Karpas-422 (cell line): ENCODE data around the gene PROCR. TPM values are rescaled to one million over a fixed set of nuclear protein-coding genes. Genes with fewer than 3 reads are reported as not detected.
"Not testable (repeated sequence)": the region's sequence is repeated elsewhere in the genome, so short reads cannot be mapped to it uniquely, and the experiment has no call there.

Source experiments
- DNase-seq: peaks from one replicate; pipeline ENCODE4 v3.0.0-alpha.2; 2015
- H2AFZ ChIP-seq: fragments of 200-600 bp; sonication (generic); 2 replicates; pipeline ENCODE4 v1.6.1; 2014; ENCODE audit warnings: antibody characterized with exemption, low read length, mixed read lengths
- H3K27ac ChIP-seq: fragments of 200-600 bp; sonication (generic); 2 replicates; pipeline ENCODE4 v1.5.1; 2014; ENCODE audit warnings: mild to moderate bottlenecking, low read length, moderate library complexity
- H3K27me3 ChIP-seq: fragments of 200-600 bp; sonication (generic); 2 replicates; pipeline ENCODE4 v1.6.1; 2014; ENCODE audit warnings: low read length, mixed read lengths
- H3K36me3 ChIP-seq: fragments of 200-600 bp; sonication (generic); 2 replicates; pipeline ENCODE4 v1.6.1; 2014; ENCODE audit warnings: low read length, mixed read lengths; ENCODE audit not compliant: insufficient read depth
- H3K4me1 ChIP-seq: fragments of 200-600 bp; sonication (generic); 2 replicates; pipeline ENCODE4 v1.6.1; 2014; ENCODE audit warnings: mild to moderate bottlenecking, low read length, mixed read lengths
- H3K4me2 ChIP-seq: fragments of 200-600 bp; sonication (generic); 2 replicates; pipeline ENCODE4 v1.6.1; 2014; ENCODE audit warnings: low read length, low read depth, mild to moderate bottlenecking; ENCODE audit not compliant: poor library complexity, severe bottlenecking
- H3K4me3 ChIP-seq: fragments of 200-600 bp; sonication (generic); 2 replicates; pipeline ENCODE4 v1.5.1; 2014; ENCODE audit warnings: mild to moderate bottlenecking, antibody characterized with exemption, low read length, mixed read lengths
- H3K79me2 ChIP-seq: fragments of 200-600 bp; sonication (generic); 2 replicates; pipeline ENCODE4 v1.6.1; 2014; ENCODE audit warnings: mild to moderate bottlenecking, low read length, mixed read lengths
- H3K9ac ChIP-seq: fragments of 200-600 bp; sonication (generic); 2 replicates; pipeline ENCODE4 v1.6.0; 2014; ENCODE audit warnings: low read length
- H3K9me2 ChIP-seq: fragments of 200-600 bp; sonication (generic), shearing (Covaris generic); replicated peaks from 2 replicates; pipeline ENCODE4 v1.6.0; 2014; ENCODE audit warnings: mild to moderate bottlenecking, low read length, moderate library complexity; ENCODE audit not compliant: insufficient read depth
- H3K9me3 ChIP-seq: fragments of 300-700, 200-600 bp; sonication (generic); 2 replicates; pipeline ENCODE4 v1.6.1; 2014; ENCODE audit warnings: low read length, mixed read lengths
- H4K20me1 ChIP-seq: fragments of 200-600 bp; sonication (generic); 2 replicates; pipeline ENCODE4 v1.6.1; 2014; ENCODE audit warnings: mild to moderate bottlenecking, antibody characterized with exemption, low read length, low read depth; ENCODE audit not compliant: insufficient read depth
- total RNA-seq: library from RNA; depleted of rRNA; stranded (reverse); fragments of >200 nt; shearing (Covaris generic); gene quantifications from 2 replicates; pipeline ENCODE4 v1.2.3, GENCODE V29; 2014; ENCODE audit warnings: low replicate concordance

Gene PROCR
- total RNA-seq, 1 experiment from 2014 or later = not detected

DNA sequence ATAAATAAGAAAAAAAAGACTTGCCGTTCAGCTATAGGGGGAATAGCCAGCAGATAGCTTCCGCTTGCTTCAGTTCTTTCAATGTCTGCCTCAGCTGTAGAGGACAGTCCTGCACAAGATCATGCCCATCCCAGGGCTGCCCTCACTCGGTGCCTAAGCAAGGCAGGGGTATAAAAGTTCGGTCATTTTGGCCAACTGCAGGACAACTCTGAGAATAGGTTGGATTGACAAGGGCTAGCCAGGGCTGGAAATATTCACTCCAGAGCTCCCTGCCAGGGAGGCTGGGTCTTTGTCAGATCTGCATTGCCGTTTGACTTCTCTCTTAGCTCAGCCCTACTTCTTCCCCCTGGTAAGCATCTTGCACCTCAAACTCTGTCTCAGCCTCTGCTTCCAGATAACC lies 8.4 kb downstream of the PROCR start:
- Histone ChIP-seq H2AFZ (no peak overlapping the region), H3K79me2 (no peaks in the 10 kb centered on the region)

DNA sequence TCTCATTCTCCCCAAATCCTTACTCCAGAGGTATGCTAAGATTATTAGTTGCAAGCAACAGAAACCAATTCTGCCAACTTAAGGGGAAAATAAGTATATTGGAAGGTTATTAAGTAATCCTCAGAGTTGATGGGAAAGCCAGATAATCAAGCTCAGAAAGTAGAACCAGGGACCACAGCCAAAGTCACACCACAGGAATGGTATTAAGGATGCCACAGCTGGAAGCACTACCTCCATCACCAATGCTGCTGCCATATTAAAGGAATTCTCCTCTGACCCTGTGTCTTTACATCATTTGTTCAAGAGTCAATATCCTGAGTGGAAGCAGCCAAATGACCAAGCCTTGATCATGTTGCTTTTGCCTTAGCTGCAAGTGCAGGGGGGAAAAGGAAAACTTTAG lies 9.9 kb downstream of the PROCR start:
- no peaks in the 10 kb centered on the region for H3K36me3 ChIP-seq
- DNase-seq = no peak
- no peak overlapping the region for H3K27ac ChIP-seq
- H4K20me1 ChIP-seq = no peaks in the 10 kb centered on the region
- no peaks in the 10 kb centered on the region for H3K9me2 ChIP-seq
- H3K27me3 ChIP-seq = no peaks in the 10 kb centered on the region
- H2AFZ ChIP-seq = no peak overlapping the region
- no peaks in the 10 kb centered on the region for H3K4me1 ChIP-seq
- no peak overlapping the region for H3K9ac ChIP-seq
- H3K9me3 ChIP-seq = no peaks in the 10 kb centered on the region
- no peak overlapping the region for H3K4me2 ChIP-seq
- no peaks in the 10 kb centered on the region for H3K79me2 ChIP-seq
- H3K4me3 ChIP-seq = no peak overlapping the region

More for the DNA sequence above, 8.4 kb downstream of the PROCR start:
- no peak overlapping the region for H3K4me2 ChIP-seq
- no peak overlapping the region for H3K4me3 ChIP-seq
- no peak overlapping the region for H3K27ac ChIP-seq
- H3K9ac ChIP-seq = no peak overlapping the region
- no peaks in the 10 kb centered on the region for H3K36me3 ChIP-seq
- no peaks in the 10 kb centered on the region for H3K4me1 ChIP-seq
- H3K27me3 ChIP-seq = no peaks in the 10 kb centered on the region
- no peaks in the 10 kb centered on the region for H4K20me1 ChIP-seq
- no peak for DNase-seq
- H3K9me2 ChIP-seq = no peaks in the 10 kb centered on the region
- no peaks in the 10 kb centered on the region for H3K9me3 ChIP-seq

DNA sequence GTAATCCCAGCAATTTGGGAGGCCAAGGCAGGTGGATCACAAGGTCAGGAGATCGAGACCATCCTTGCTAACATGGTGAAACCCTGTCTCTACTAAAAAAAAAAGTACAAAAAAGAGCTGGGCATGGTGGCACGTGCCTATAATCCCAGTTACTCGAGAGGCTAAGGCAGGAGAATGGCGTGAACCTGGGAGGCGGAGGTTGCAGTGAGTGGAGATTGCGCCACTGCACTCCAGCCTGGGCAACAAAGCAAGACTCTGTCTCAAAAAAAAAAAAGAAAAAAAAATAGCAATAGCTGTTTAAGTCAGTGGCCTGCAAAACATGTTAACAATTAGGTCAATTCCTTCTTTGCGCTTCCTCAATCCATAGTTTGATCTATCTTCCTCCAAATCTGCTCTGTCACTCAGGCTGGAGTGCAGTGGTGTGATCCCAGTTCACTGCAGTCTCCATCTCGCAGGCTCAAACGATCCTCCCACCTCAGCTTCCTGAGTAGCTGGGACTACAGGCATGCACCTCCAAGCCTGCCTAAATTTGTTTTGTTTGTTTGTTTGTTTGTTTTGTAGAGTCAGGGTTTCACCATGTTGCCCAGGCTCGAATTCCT lies 14.9 kb downstream of the PROCR start:
- H3K9me3 ChIP-seq, H3K79me2 ChIP-seq, H3K4me3 ChIP-seq, H3K4me2 ChIP-seq, H3K36me3 ChIP-seq, H3K9me2 ChIP-seq, H3K27ac ChIP-seq, H3K4me1 ChIP-seq, H3K27me3 ChIP-seq, DNase-seq, H3K9ac ChIP-seq, H4K20me1 ChIP-seq, H2AFZ ChIP-seq: not testable (repeated sequence)

- H3K9ac ChIP-seq = no peak overlapping the region
- H3K9me3 ChIP-seq = no peaks in the 10 kb centered on the region
- no peaks in the 10 kb centered on the region for H4K20me1 ChIP-seq
- no peaks in the 10 kb centered on the region for H3K9me2 ChIP-seq
- H3K4me3 ChIP-seq = no peak overlapping the region
- H3K36me3 ChIP-seq = no peaks in the 10 kb centered on the region
- H3K27ac ChIP-seq = no peak overlapping the region
- no peak overlapping the region for H3K4me2 ChIP-seq
- DNase-seq = no peak
- no peaks in the 10 kb centered on the region for H3K27me3 ChIP-seq
- H3K4me1 ChIP-seq = no peaks in the 10 kb centered on the region
- H3K79me2 ChIP-seq = no peaks in the 10 kb centered on the region
- H2AFZ ChIP-seq = no peak overlapping the region
Measured at GRCh38 chr20:35187584-35188190, 15.8 kb downstream of the PROCR start.

GRCh38 chr20:35189223-35189622 lies 17.4 kb downstream of the PROCR start:
- H3K9me2 ChIP-seq, H3K79me2 ChIP-seq, H3K27ac ChIP-seq, H3K9me3 ChIP-seq, H2AFZ ChIP-seq, DNase-seq, H3K4me3 ChIP-seq, H3K36me3 ChIP-seq, H4K20me1 ChIP-seq, H3K9ac ChIP-seq, H3K4me2 ChIP-seq, H3K4me1 ChIP-seq, H3K27me3 ChIP-seq: not testable (repeated sequence)

DNA sequence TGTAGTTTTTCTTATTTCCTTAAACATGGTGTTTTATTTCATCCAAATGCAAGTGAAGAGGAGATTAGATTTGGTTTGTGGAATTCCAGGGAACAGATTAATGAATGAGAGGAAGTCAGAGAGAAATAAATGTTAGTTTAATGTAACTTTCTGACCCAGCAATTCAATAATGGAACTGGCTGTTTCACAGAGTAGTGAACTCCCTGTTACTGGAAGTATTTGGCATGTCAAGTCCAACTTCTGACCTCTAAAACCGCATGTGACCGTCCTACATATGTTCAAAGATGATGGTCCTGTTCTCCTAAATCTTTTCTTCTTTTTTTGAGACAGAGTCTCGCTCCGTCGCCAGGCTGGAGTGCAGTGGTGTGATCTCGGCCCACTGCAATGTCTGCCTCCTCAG lies 18.7 kb downstream of the PROCR start:
- no peaks in the 10 kb centered on the region for H3K9me3 ChIP-seq
- no peaks in the 10 kb centered on the region for H3K27me3 ChIP-seq
- H3K79me2 ChIP-seq = no peaks in the 10 kb centered on the region
- H3K36me3 ChIP-seq = no peaks in the 10 kb centered on the region
- no peak overlapping the region for H3K9ac ChIP-seq
- no peak overlapping the region for H3K4me2 ChIP-seq
- H3K4me1 ChIP-seq = no peaks in the 10 kb centered on the region
- H3K9me2 ChIP-seq = no peaks in the 10 kb centered on the region
- no peak overlapping the region for H2AFZ ChIP-seq
- no peak overlapping the region for H3K4me3 ChIP-seq
- H3K27ac ChIP-seq = no peak overlapping the region
- DNase-seq = no peak
- no peaks in the 10 kb centered on the region for H4K20me1 ChIP-seq

DNA sequence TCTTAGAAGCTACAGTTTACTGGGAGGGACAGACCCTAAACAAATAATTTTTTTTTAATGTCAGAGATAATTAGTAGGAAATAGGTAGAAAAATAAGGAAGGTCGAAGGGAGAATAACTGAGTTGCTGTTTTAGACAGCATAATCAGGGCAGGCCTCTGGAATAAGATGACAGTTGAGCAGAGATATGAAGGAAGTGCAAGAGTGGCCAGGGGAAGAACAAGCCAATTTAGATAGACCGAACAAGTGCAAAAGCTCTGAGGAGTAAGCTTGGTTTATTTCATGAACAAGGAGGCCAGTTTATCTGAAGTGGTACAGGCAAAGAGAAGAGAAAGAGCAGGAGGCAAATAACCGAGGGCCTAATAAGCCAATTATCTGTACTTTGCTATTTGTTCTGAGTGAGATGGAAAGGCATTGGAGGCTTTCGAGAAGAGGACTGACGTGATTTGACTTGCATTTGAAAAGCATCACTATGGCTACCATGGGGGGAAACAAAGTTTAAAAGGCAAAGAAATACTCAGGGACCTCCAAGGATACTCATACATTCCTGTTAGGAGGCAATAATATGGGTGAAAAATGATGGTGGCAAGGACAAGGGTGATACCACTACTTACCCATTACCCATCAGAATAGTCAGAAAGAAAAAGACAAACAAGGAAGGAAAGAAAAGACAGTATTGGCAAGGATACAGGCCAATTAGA lies 19.7 kb downstream of the PROCR start:
- Histone ChIP-seq H3K9me3 (peaks cover 4% of the 10 kb centered on the region; the same call in 1 of the 2 replicates), H2AFZ (no peak overlapping the region), H3K79me2 (no peaks in the 10 kb centered on the region), H3K27ac (no peak overlapping the region), H3K36me3 (no peaks in the 10 kb centered on the region), H3K27me3 (no peaks in the 10 kb centered on the region), H3K9ac (no peak overlapping the region), H3K4me3 (no peak overlapping the region), H4K20me1 (no peaks in the 10 kb centered on the region), H3K4me2 (no peak overlapping the region), H3K4me1 (no peaks in the 10 kb centered on the region), H3K9me2 (no peaks in the 10 kb centered on the region)
- DNase-seq = no peak

GRCh38 chr20:35192118-35192872 lies 20.4 kb downstream of the PROCR start:
- H3K9me2 ChIP-seq = no peaks in the 10 kb centered on the region
- no peaks in the 10 kb centered on the region for H3K4me1 ChIP-seq
- no peaks in the 10 kb centered on the region for H4K20me1 ChIP-seq
- no peak overlapping the region for H3K9ac ChIP-seq
- H3K27me3 ChIP-seq = no peaks in the 10 kb centered on the region
- H3K79me2 ChIP-seq = no peaks in the 10 kb centered on the region
- H2AFZ ChIP-seq = no peak overlapping the region
- DNase-seq = no peak
- H3K27ac ChIP-seq = no peak overlapping the region
- H3K4me3 ChIP-seq = no peak overlapping the region
- H3K36me3 ChIP-seq = no peaks in the 10 kb centered on the region
- no peak overlapping the region for H3K4me2 ChIP-seq
- peaks cover 5% of the 10 kb centered on the region; the same call in 1 of the 2 replicates for H3K9me3 ChIP-seq
